SU-DHL-6 (cell line): ENCODE data around the gene UROD.

Source experiments
- CTCF ChIP-seq: fragments of 200-600 bp; sonication (generic); IDR thresholded peaks from one replicate; pipeline ENCODE4 v1.5.1; 2017; ENCODE audit warnings: antibody characterized with exemption, mild to moderate bottlenecking, low read length, moderate library complexity; ENCODE audit not compliant: insufficient read depth, poor library complexity, severe bottlenecking
- EZH2phosphoT487 ChIP-seq: fragments of 200-600 bp; sonication (generic), shearing (Covaris generic); conservative IDR thresholded peaks from 2 replicates; pipeline ENCODE4 v1.6.1; 2018; ENCODE audit warnings: mild to moderate bottlenecking, antibody characterized with exemption, low read length, moderate library complexity, mixed read lengths

- no peak for TF ChIP-seq CTCF
- no peak for TF ChIP-seq EZH2phosphoT487
These were observed 20.8 kb downstream of the UROD start for GRCh38 chr1:45032837-45033236.
